Left kidney (tissue), 2 donors: ENCODE data around the gene STAP1. TPM values are rescaled to one million over a fixed set of nuclear protein-coding genes. Genes with fewer than 3 reads are reported as not detected.
"Not testable (repeated sequence)": the region's sequence is repeated elsewhere in the genome, so short reads cannot be mapped to it uniquely, and the experiment has no call there.

Experiments
- DNase-seq: peaks from one replicate; pipeline ENCODE4 v3.0.0-alpha.2; 2013
- polyA plus RNA-seq: library from polyadenylated mRNA; unstranded; fragments of 120-200 nt; gene quantifications from one replicate; pipeline ENCODE4 v1.2.1, GENCODE V29; 2013; ENCODE audit not compliant: insufficient read length

Gene STAP1
- polyA plus RNA-seq, 1 donor = 0.20 TPM

- no peak for DNase-seq
These were observed 66.4 kb downstream of the STAP1 start for GRCh38 chr4:67624939-67625338.

- no peak for DNase-seq
These were observed 74.0 kb downstream of the STAP1 start for GRCh38 chr4:67632492-67632891.

GRCh38 chr4:67634741-67635140 lies 76.2 kb downstream of the STAP1 start:
- no peak for DNase-seq

- no peak for DNase-seq
These were observed 76.8 kb downstream of the STAP1 start for GRCh38 chr4:67635331-67635730.

GRCh38 chr4:67636978-67637377 lies 78.5 kb downstream of the STAP1 start:
- not testable (repeated sequence) for DNase-seq

GRCh38 chr4:67638136-67638535 lies 79.6 kb downstream of the STAP1 start:
- DNase-seq = no peak

- DNase-seq = no peak
These were observed 93.0 kb downstream of the STAP1 start for GRCh38 chr4:67651536-67651935.

Other genes with a start within 250 kb of the STAP1 start
- 38.1 TPM for gene CENPC, start 13.2 kb upstream of the STAP1 start, polyA plus RNA-seq
- 78.7 TPM for gene UBA6, start 142.4 kb downstream of the STAP1 start, polyA plus RNA-seq
- gene GNRHR, start 195.7 kb downstream of the STAP1 start, polyA plus RNA-seq = 0.96 TPM